ENCODE results near the gene TTC33.

Gene TTC33

GRCh38 chr5:40594811-40595210 is 160.9 kb downstream of the TTC33 start:
- TF ChIP-seq, protein P1, sequence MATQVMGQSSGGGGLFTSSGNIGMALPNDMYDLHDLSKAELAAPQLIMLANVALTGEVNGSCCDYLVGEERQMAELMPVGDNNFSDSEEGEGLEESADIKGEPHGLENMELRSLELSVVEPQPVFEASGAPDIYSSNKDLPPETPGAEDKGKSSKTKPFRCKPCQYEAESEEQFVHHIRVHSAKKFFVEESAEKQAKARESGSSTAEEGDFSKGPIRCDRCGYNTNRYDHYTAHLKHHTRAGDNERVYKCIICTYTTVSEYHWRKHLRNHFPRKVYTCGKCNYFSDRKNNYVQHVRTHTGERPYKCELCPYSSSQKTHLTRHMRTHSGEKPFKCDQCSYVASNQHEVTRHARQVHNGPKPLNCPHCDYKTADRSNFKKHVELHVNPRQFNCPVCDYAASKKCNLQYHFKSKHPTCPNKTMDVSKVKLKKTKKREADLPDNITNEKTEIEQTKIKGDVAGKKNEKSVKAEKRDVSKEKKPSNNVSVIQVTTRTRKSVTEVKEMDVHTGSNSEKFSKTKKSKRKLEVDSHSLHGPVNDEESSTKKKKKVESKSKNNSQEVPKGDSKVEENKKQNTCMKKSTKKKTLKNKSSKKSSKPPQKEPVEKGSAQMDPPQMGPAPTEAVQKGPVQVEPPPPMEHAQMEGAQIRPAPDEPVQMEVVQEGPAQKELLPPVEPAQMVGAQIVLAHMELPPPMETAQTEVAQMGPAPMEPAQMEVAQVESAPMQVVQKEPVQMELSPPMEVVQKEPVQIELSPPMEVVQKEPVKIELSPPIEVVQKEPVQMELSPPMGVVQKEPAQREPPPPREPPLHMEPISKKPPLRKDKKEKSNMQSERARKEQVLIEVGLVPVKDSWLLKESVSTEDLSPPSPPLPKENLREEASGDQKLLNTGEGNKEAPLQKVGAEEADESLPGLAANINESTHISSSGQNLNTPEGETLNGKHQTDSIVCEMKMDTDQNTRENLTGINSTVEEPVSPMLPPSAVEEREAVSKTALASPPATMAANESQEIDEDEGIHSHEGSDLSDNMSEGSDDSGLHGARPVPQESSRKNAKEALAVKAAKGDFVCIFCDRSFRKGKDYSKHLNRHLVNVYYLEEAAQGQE (IDR thresholded peaks at IDR 0.05; ENCODE audit: low read depth), result no peak

DNA sequence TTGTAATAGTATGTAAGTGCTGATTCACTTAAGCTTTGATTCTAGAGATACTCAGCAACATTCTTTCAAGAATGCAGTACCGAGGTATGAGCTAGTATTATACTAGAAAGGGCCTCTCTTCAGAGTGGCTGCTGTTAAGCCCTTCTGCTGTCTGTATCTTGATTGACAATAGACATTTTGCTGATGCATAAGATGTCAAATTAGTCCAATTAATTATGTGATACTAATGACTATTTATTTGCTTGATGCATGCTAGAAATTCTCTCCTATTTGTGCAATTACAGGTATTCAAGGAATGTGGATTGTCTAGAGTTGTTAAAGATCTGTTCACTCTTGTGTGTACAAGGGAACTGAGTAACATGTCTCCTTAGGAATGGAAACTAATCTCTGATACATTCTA is 168.4 kb downstream of the TTC33 start:
- TF ChIP-seq TEAD4 (IDR thresholded peaks at IDR 0.05), result peak; percentile 71
- no peak for TF ChIP-seq EP300 (IDR thresholded peaks at IDR 0.05; ENCODE audit: borderline replicate concordance)

- TF ChIP-seq CEBPB (IDR thresholded peaks at IDR 0.05), result no peak
- TF ChIP-seq, protein P1 (IDR thresholded peaks at IDR 0.05; ENCODE audit: low read depth), result no peak
- TF ChIP-seq TAF1 (IDR thresholded peaks at IDR 0.05; ENCODE audit: low read depth), result no peak
- TF ChIP-seq YY1 (IDR thresholded peaks at IDR 0.05; ENCODE audit: low read depth), result no peak
- TF ChIP-seq FOXM1 (IDR thresholded peaks at IDR 0.05; ENCODE audit: borderline replicate concordance, low read depth), result no peak
- no peak for TF ChIP-seq TEAD4 (IDR thresholded peaks at IDR 0.05)
- no peak for TF ChIP-seq CREB1 (IDR thresholded peaks at IDR 0.05; ENCODE audit: low read depth)
- TF ChIP-seq ZBTB7A (IDR thresholded peaks at IDR 0.05; ENCODE audit: low read depth), result no peak
- TF ChIP-seq TCF12 (IDR thresholded peaks at IDR 0.05; ENCODE audit: low read depth), result no peak
Observed at GRCh38 chr5:40585537-40586267, 170.1 kb downstream of the TTC33 start.

GRCh38 chr5:40584054-40584453 is 171.7 kb downstream of the TTC33 start:
- TF ChIP-seq NFIC (IDR thresholded peaks at IDR 0.05) (no peak), ZBTB7A (IDR thresholded peaks at IDR 0.05; ENCODE audit: low read depth) (no peak), YY1 (IDR thresholded peaks at IDR 0.05; ENCODE audit: low read depth) (no peak), TEAD4 (IDR thresholded peaks at IDR 0.05) (no peak), CEBPB (IDR thresholded peaks at IDR 0.05) (no peak), CREB1 (IDR thresholded peaks at IDR 0.05; ENCODE audit: low read depth) (no peak), FOXM1 (IDR thresholded peaks at IDR 0.05; ENCODE audit: borderline replicate concordance, low read depth) (no peak)

DNA sequence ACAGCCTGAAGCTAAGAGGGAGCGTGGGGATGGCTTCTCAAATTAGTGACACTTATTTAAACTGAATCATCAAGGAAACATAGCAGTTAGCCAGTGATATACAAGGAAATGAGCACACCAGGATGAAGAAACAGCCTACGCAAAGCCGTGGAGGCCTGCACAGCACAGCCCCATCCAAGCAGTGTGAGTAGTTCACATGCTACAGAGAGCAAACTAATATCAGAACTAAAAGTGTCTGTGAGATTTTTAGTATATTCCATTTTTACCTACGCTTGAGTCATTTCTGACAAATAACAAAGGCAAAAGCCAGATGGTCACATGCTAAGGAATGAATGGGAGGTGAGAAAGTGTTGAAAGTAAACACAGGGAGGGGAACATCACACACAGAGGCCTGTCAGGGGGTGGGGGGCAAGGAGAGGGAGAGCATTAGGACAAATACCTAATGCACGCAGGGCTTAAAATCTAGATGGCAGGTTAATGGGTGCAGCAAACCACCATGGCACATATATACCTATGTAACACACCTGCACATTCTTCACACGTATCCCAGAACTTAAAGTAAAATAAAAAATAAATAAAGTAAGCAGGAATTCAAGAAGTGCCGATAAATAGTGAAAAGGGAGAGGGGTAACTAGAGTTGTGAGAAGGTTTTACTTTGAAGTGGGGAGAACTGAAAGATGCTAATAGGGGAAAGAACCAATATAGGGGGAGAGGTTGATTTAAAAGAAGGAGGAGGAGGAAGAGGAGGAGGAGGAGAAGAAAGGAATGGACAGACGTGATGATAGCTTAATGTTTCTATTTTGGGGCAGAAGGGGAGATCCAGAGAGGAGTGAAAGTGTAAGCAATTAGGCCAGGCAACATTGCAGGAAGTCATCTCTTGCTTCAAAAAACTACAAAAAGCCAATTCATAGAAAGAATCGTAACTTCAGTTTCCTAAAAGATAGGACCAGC is 177.0 kb downstream of the TTC33 start:
- TF ChIP-seq CEBPB (IDR thresholded peaks at IDR 0.05), result no peak
- TF ChIP-seq, protein P2, sequence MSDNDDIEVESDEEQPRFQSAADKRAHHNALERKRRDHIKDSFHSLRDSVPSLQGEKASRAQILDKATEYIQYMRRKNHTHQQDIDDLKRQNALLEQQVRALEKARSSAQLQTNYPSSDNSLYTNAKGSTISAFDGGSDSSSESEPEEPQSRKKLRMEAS (IDR thresholded peaks at IDR 0.05), result no peak
- TF ChIP-seq EGR1 (IDR thresholded peaks at IDR 0.05), result no peak
- no peak for TF ChIP-seq FOXM1 (IDR thresholded peaks at IDR 0.05; ENCODE audit: borderline replicate concordance, low read depth)
- TF ChIP-seq EP300 (IDR thresholded peaks at IDR 0.05; ENCODE audit: borderline replicate concordance), result no peak
- TF ChIP-seq, protein P1 (IDR thresholded peaks at IDR 0.05; ENCODE audit: low read depth), result no peak
- TF ChIP-seq TAF1 (IDR thresholded peaks at IDR 0.05; ENCODE audit: low read depth), result no peak
- no peak for TF ChIP-seq TEAD4 (IDR thresholded peaks at IDR 0.05)
- TF ChIP-seq RAD21 (IDR thresholded peaks at IDR 0.05; ENCODE audit: low read depth), result no peak
- TF ChIP-seq CREB1 (IDR thresholded peaks at IDR 0.05; ENCODE audit: low read depth), result no peak
- no peak for TF ChIP-seq YY1 (IDR thresholded peaks at IDR 0.05; ENCODE audit: low read depth)
- no peak for TF ChIP-seq ZBTB7A (IDR thresholded peaks at IDR 0.05; ENCODE audit: low read depth)
- no peak for TF ChIP-seq TCF12 (IDR thresholded peaks at IDR 0.05; ENCODE audit: low read depth)
- TF ChIP-seq USF1 (IDR thresholded peaks at IDR 0.05), result no peak
- TF ChIP-seq NFIC (IDR thresholded peaks at IDR 0.05), result no peak
